OCI-LY1 (cell line): ENCODE data around the gene SUPT4H1.

ENCODE experiments used
- H2AFZ ChIP-seq: fragments of 200-600 bp; sonication (generic), shearing (Covaris generic); 2 replicates; pipeline ENCODE4 v1.6.0; 2014; ENCODE audit warnings: antibody characterized with exemption, mild to moderate bottlenecking, low read length
- H3F3A ChIP-seq: fragments of 200-600 bp; sonication (generic), shearing (Covaris generic); 2 replicates; pipeline ENCODE4 v1.6.0; 2014; ENCODE audit warnings: mild to moderate bottlenecking, antibody characterized with exemption, low read length, moderate library complexity; ENCODE audit not compliant: insufficient read depth
- H3K27ac ChIP-seq: fragments of 200-600 bp; sonication (generic); 2 replicates; pipeline ENCODE4 v1.5.1; 2014; ENCODE audit warnings: low read length, mixed run types, mild to moderate bottlenecking, low read depth; ENCODE audit not compliant: poor library complexity, severe bottlenecking
- H3K27me3 ChIP-seq: fragments of 200-600 bp; sonication (generic); 2 replicates; pipeline ENCODE4 v1.6.0; 2014; ENCODE audit warnings: antibody characterized with exemption, mild to moderate bottlenecking, low read length, moderate library complexity; ENCODE audit not compliant: insufficient read depth
- H3K36me3 ChIP-seq: fragments of 200-600 bp; sonication (generic); 2 replicates; pipeline ENCODE4 v1.6.1; 2014; ENCODE audit warnings: mild to moderate bottlenecking, antibody characterized with exemption, low read length, moderate library complexity, mixed read lengths; ENCODE audit not compliant: insufficient read depth
- H3K4me1 ChIP-seq: fragments of 200-600 bp; sonication (generic); 2 replicates; pipeline ENCODE4 v1.5.1; 2014; ENCODE audit warnings: mild to moderate bottlenecking, low read length, moderate library complexity; ENCODE audit not compliant: insufficient read depth, severe bottlenecking
- H3K4me2 ChIP-seq: fragments of 200-600 bp; sonication (generic), shearing (Covaris generic); 2 replicates; pipeline ENCODE4 v1.6.1; 2014; ENCODE audit warnings: low read length
- H3K4me3 ChIP-seq: fragments of 200-600 bp; sonication (generic); 2 replicates; pipeline ENCODE4 v1.5.1; 2014; ENCODE audit warnings: low read length, low read depth, mild to moderate bottlenecking, mixed read lengths; ENCODE audit not compliant: poor library complexity, severe bottlenecking
- H3K79me2 ChIP-seq: fragments of 200-600 bp; shearing (Covaris generic); 2 replicates; pipeline ENCODE4 v1.6.1; 2016; ENCODE audit warnings: mixed run types, low read length, mixed read lengths; ENCODE audit not compliant: insufficient read depth
- H3K9ac ChIP-seq: fragments of 200-600 bp; sonication (generic), shearing (Covaris generic); 2 replicates; pipeline ENCODE4 v1.6.1; 2014; ENCODE audit warnings: mild to moderate bottlenecking, low read length, mixed read lengths
- H3K9me2 ChIP-seq: fragments of 200-600 bp; sonication (generic), shearing (Covaris generic); 2 replicates; pipeline ENCODE4 v1.6.1; 2014; ENCODE audit warnings: low read depth, mild to moderate bottlenecking, low read length, mixed read lengths
- H3K9me3 ChIP-seq: fragments of 200-600 bp; shearing (Covaris generic); 2 replicates; pipeline ENCODE4 v1.6.1; 2014; ENCODE audit warnings: low read length, mixed read lengths
- H4K20me1 ChIP-seq: fragments of 200-600 bp; sonication (generic), shearing (Covaris generic); 2 replicates; pipeline ENCODE4 v1.6.0; 2016; ENCODE audit warnings: mild to moderate bottlenecking, low read length; ENCODE audit not compliant: insufficient read depth
- EZH2 ChIP-seq: fragments of 200-600 bp; sonication (generic), shearing (Covaris generic); IDR thresholded peaks from 2 replicates; pipeline ENCODE4 v1.8.0; 2017; ENCODE audit warnings: borderline replicate concordance, mixed run types, mild to moderate bottlenecking, antibody characterized with exemption, low read length, moderate library complexity, mixed read lengths
- TF ChIP-seq, protein P1 (sequence below): fragments of 200-600 bp; sonication (generic), shearing (Covaris generic); IDR thresholded peaks from 2 replicates; pipeline ENCODE4 v1.5.1; 2017; ENCODE audit warnings: mild to moderate bottlenecking, antibody characterized with exemption, low read length, moderate library complexity, mixed read lengths

The SUPT4H1 gene

DNA sequence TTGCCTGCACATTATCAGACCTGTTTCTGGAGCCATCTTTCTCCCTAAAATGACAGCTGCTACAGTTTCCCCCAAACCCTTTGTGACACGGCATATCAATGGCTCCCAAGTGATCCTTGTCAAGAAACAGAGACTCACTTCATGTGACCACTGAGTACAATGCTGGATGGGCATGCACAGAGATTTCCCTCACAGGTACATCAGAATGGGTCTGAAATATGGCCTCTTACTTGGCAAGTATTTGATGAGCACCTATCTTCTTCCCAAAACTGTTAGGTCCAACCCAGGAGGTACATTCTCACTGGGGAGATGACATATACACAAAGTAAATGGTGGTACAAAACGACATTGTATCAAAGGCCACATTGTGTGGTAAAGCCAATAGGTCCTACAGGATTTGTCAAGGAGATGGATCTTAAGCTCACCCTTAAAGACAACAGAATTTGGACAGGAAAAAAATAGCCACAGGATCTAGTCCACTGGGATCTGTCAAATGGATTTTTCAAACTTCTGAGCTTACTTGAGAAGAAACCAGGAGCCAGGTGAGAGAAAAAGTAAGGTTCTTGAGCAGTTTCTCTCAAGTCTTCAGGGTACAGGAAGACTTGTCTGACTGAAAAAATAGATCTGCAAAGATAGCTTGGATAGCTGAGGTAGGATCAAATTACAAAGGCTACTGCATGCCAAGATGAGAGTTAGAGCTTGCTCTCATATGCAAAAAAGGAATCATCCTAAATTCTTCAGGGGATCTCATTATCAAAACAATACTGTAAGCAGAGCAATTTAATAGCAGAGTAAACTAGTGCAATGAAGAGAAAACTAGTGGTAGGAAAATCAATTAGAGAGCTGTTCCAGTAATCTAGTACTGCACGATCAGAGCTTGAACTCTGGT lies 36.5 kb upstream of the SUPT4H1 start:
- Histone ChIP-seq H3K36me3 (no peaks in the 10 kb centered on the region), H3K79me2 (no peaks in the 10 kb centered on the region), H3K4me2 (no peak overlapping the region), H2AFZ (no peak overlapping the region), H3K9ac (no peak overlapping the region), H3K4me1 (peaks cover 10% of the 10 kb centered on the region), H4K20me1 (no peaks in the 10 kb centered on the region), H3K9me2 (no peaks in the 10 kb centered on the region), H3K27me3 (peaks cover 2% of the 10 kb centered on the region; the same call in 1 of the 2 replicates), H3K9me3 (no peaks in the 10 kb centered on the region), H3F3A (no peaks in the 10 kb centered on the region), H3K4me3 (no peak overlapping the region), H3K27ac (no peak overlapping the region)
- TF ChIP-seq EZH2, result no peak
- TF ChIP-seq, protein P1, sequence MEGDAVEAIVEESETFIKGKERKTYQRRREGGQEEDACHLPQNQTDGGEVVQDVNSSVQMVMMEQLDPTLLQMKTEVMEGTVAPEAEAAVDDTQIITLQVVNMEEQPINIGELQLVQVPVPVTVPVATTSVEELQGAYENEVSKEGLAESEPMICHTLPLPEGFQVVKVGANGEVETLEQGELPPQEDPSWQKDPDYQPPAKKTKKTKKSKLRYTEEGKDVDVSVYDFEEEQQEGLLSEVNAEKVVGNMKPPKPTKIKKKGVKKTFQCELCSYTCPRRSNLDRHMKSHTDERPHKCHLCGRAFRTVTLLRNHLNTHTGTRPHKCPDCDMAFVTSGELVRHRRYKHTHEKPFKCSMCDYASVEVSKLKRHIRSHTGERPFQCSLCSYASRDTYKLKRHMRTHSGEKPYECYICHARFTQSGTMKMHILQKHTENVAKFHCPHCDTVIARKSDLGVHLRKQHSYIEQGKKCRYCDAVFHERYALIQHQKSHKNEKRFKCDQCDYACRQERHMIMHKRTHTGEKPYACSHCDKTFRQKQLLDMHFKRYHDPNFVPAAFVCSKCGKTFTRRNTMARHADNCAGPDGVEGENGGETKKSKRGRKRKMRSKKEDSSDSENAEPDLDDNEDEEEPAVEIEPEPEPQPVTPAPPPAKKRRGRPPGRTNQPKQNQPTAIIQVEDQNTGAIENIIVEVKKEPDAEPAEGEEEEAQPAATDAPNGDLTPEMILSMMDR, result no peak

DNA sequence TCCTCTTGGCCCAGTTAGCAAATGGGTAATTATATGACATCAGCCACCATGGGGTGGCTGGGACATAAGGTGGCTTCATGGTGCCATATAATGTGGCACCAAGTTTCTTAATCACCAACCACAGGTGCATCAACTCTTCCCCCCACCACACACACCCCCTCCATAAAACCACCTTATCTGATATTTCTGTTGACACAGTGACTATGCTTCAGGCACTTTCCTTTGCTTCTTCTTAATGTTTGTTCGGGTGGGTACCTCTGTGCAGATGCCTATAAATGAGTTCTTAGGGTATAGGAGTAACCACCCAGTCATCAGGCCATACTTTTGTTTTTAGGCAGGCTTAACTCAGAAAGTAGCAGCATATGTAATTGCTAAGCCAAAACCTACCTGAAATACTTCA lies 35.8 kb upstream of the SUPT4H1 start:
- H4K20me1 ChIP-seq, result no peaks in the 10 kb centered on the region
- H3K79me2 ChIP-seq, result no peaks in the 10 kb centered on the region
- no peak overlapping the region for H3K4me2 ChIP-seq
- H3K9me2 ChIP-seq, result no peaks in the 10 kb centered on the region
- H2AFZ ChIP-seq, result no peak overlapping the region
- H3K9me3 ChIP-seq, result no peaks in the 10 kb centered on the region
- no peak overlapping the region for H3K4me3 ChIP-seq
- H3K27me3 ChIP-seq, result peaks cover 2% of the 10 kb centered on the region; the same call in 1 of the 2 replicates
- H3F3A ChIP-seq, result no peaks in the 10 kb centered on the region
- H3K27ac ChIP-seq, result no peak overlapping the region
- H3K4me1 ChIP-seq, result peaks cover 10% of the 10 kb centered on the region
- H3K36me3 ChIP-seq, result no peaks in the 10 kb centered on the region
- H3K9ac ChIP-seq, result no peak overlapping the region
- no peak for TF ChIP-seq EZH2
- TF ChIP-seq, protein P1, result no peak

GRCh38 chr17:58386708-58387107 lies 34.7 kb upstream of the SUPT4H1 start:
- Histone ChIP-seq H3F3A (no peaks in the 10 kb centered on the region), H3K4me3 (no peak overlapping the region), H3K9ac (no peak overlapping the region), H3K9me2 (no peaks in the 10 kb centered on the region), H3K9me3 (no peaks in the 10 kb centered on the region), H3K27ac (no peak overlapping the region), H3K4me2 (no peak overlapping the region), H3K27me3 (peaks cover 2% of the 10 kb centered on the region; the same call in 1 of the 2 replicates), H3K79me2 (no peaks in the 10 kb centered on the region), H3K36me3 (no peaks in the 10 kb centered on the region), H2AFZ (no peak overlapping the region), H4K20me1 (no peaks in the 10 kb centered on the region), H3K4me1 (peaks cover 9% of the 10 kb centered on the region)
- TF ChIP-seq, protein P1, result no peak
- TF ChIP-seq EZH2, result no peak
